GM12878 (cell line): Measurements from ENCODE around the gene PTPRH. TPM values are rescaled to one million over a fixed set of nuclear protein-coding genes. Genes with fewer than 3 reads are reported as not detected.
A peak's percentile ranks its signal among the peaks of the same experiment; 100 is the strongest.

ENCODE experiments used
- ATAC-seq: fragments of 200-7000 bp; cut with Tn5 transposase; 3 replicates; pipeline ENCODE4 v1.9.1; 2020; ENCODE audit warnings: mild to moderate bottlenecking, moderate library complexity
- BruUV-seq: library from RNA; stranded (reverse); fragments of 400-500 nt; replicated peaks from 2 replicates; lab custom pipeline; 2021; lab: Mats Ljungman, UMichigan
- CTCF ChIA-PET: fragments of 300-600 bp; sonication (Branson Sonifier 250); formaldehyde crosslinking; extraction: SDS; loops from one replicate; lab custom pipeline; 2021; ENCODE audit warnings: inconsistent platforms; lab: Yijun Ruan, JAX
- POLR2A ChIA-PET: fragments of 350-600 bp; formaldehyde crosslinking; extraction: SDS; loops from one replicate; lab custom pipeline; 2021; ENCODE audit warnings: inconsistent platforms; lab: Charles Lee
- RAD21 ChIA-PET: fragments of 300-600 bp; sonication (Branson Sonifier 250); formaldehyde crosslinking; loops from one replicate; lab custom pipeline; 2023; ENCODE audit warnings: antibody characterized with exemption; ENCODE audit not compliant: unreplicated experiment; lab: Charles Lee
- SMC1A ChIA-PET: fragments of 300-600 bp; sonication (Branson Sonifier 250); formaldehyde crosslinking; loops from one replicate; lab custom pipeline; 2023; ENCODE audit not compliant: unreplicated experiment, uncharacterized antibody; lab: Charles Lee
- DNase-seq: peaks from one replicate; pipeline ENCODE4 v3.0.0-alpha.2; 2011; ENCODE audit warnings: low read depth, low spot score
- FAIRE-seq: peaks from 3 replicates; lab custom pipeline; 2011; peaks lifted over from hg19 to GRCh38; lab: Jason Lieb, UNC
- H2AFZ ChIP-seq: 2 replicates; pipeline ENCODE4 v1.6.0; 2011; ENCODE audit warnings: low read depth, low read length, control low read depth; ENCODE audit not compliant: control insufficient read depth
- H3K27ac ChIP-seq: 2 replicates; pipeline ENCODE4 v1.5.1; 2011; ENCODE audit warnings: control low read depth; ENCODE audit not compliant: control insufficient read depth, insufficient read depth
- H3K27me3 ChIP-seq, 2 experiments: replicated peaks in 1 of 2; 2 replicates each; pipeline versions ENCODE4 v1.6.0 to v1.6.1; 2011; ENCODE audit warnings: low read length in 1 of 2; ENCODE audit not compliant: control insufficient read depth in 2 of 2, insufficient read depth in 2 of 2
- H3K36me3 ChIP-seq, 2 experiments: 2 replicates each; pipeline ENCODE4 v1.5.1; 2011; ENCODE audit warnings: low read length in 1 of 2; ENCODE audit not compliant: control insufficient read depth in 2 of 2, insufficient read depth in 2 of 2
- H3K4me1 ChIP-seq: 2 replicates; pipeline ENCODE4 v1.6.1; 2011; ENCODE audit warnings: mild to moderate bottlenecking, low read length, moderate library complexity, mixed read lengths; ENCODE audit not compliant: control insufficient read depth, insufficient read depth
- H3K4me2 ChIP-seq: 2 replicates; pipeline ENCODE4 v1.6.0; 2011; ENCODE audit warnings: control low read depth; ENCODE audit not compliant: control insufficient read depth, insufficient read depth
- H3K4me3 ChIP-seq: fragments of 200-600 bp; sonication (generic); 2 replicates; pipeline ENCODE4 v1.5.1; 2016
- H3K79me2 ChIP-seq: 2 replicates; pipeline ENCODE4 v1.6.0; 2011; ENCODE audit warnings: low read length; ENCODE audit not compliant: control insufficient read depth, insufficient read depth
- H3K9ac ChIP-seq: 2 replicates; pipeline ENCODE4 v1.8.0; 2011; ENCODE audit warnings: low read length, control low read depth, mixed read lengths; ENCODE audit not compliant: control insufficient read depth, insufficient read depth
- H3K9me3 ChIP-seq: replicated peaks from 3 replicates; pipeline ENCODE4 v1.5.1; 2011; ENCODE audit warnings: mild to moderate bottlenecking, low read length; ENCODE audit not compliant: control insufficient read depth, insufficient read depth
- H4K20me1 ChIP-seq: 2 replicates; pipeline ENCODE4 v1.6.0; 2011; ENCODE audit not compliant: control insufficient read depth, insufficient read depth
- CBX5 ChIP-seq: sonication (generic); IDR thresholded peaks from 2 replicates; pipeline ENCODE4 v1.6.1; 2016; ENCODE audit warnings: low read depth, moderate library complexity, mild to moderate bottlenecking, inconsistent platforms
- CHD4 ChIP-seq: fragments of 200-600 bp; sonication (generic); IDR thresholded peaks from 2 replicates; pipeline ENCODE4 v1.6.1; 2016; ENCODE audit warnings: mild to moderate bottlenecking
- ETV6 ChIP-seq, 2 experiments: fragments of 450-650 bp in 1 of 2; IDR thresholded peaks in 1 of 2; conservative IDR thresholded peaks in 1 of 2; 2 replicates each; pipeline ENCODE4 v1.6.1; 2014; ENCODE audit warnings: antibody characterized with exemption in 1 of 2, borderline replicate concordance in 1 of 2, low read depth in 1 of 2, mild to moderate bottlenecking in 1 of 2, moderate library complexity in 1 of 2
- EZH2 ChIP-seq: IDR thresholded peaks from 2 replicates; pipeline ENCODE4 v1.6.1; 2012; ENCODE audit warnings: low read depth, mild to moderate bottlenecking, control low read depth, inconsistent platforms, low read length, borderline replicate concordance; ENCODE audit not compliant: control insufficient read depth
- HCFC1 ChIP-seq: fragments of 150-350 bp; IDR thresholded peaks from 2 replicates; pipeline ENCODE4 v1.6.1; 2014; ENCODE audit warnings: low read length
- HDGF ChIP-seq: fragments of 450-650 bp; IDR thresholded peaks from 2 replicates; pipeline ENCODE4 v1.6.1; 2016; ENCODE audit warnings: antibody characterized with exemption
- IKZF1 ChIP-seq: fragments of 450-650 bp; conservative IDR thresholded peaks from 2 replicates; pipeline ENCODE4 v1.6.1; 2017; ENCODE audit warnings: antibody characterized with exemption, mild to moderate bottlenecking
- IKZF2 ChIP-seq, 2 experiments: fragments of 450-650 bp; IDR thresholded peaks; 2 replicates each; pipeline ENCODE4 v1.6.1; 2017; ENCODE audit warnings: mild to moderate bottlenecking in 2 of 2, moderate library complexity in 2 of 2
- PAX5 ChIP-seq: IDR thresholded peaks from 2 replicates; pipeline ENCODE4 v1.6.1; 2011; ENCODE audit warnings: low read depth, low read length, borderline replicate concordance
- RBBP5 ChIP-seq: fragments of 200-600 bp; sonication (generic); conservative IDR thresholded peaks from 2 replicates; pipeline ENCODE4 v1.6.1; 2016
- SIX5 ChIP-seq: IDR thresholded peaks from 2 replicates; pipeline ENCODE4 v1.6.1; 2011; ENCODE audit warnings: mild to moderate bottlenecking, low read depth, low read length, moderate library complexity; ENCODE audit not compliant: severe bottlenecking
- SREBF1 ChIP-seq: IDR thresholded peaks from 2 replicates; pipeline ENCODE4 v1.6.1; 2012; ENCODE audit warnings: mild to moderate bottlenecking, low read length
- ZNF217 ChIP-seq: fragments of 450-650 bp; IDR thresholded peaks from 2 replicates; pipeline ENCODE4 v1.6.1; 2017; ENCODE audit warnings: antibody characterized with exemption, mild to moderate bottlenecking
- ZNF24 ChIP-seq: fragments of 450-650 bp; IDR thresholded peaks from 2 replicates; pipeline ENCODE4 v1.6.1; 2017; ENCODE audit warnings: antibody characterized with exemption, mild to moderate bottlenecking
- WGBS: methylation state at CpG from one replicate; pipeline ENCODE4 v1.1.6; 2016; ENCODE audit warnings: low lambda C conversion rate; ENCODE audit not compliant: insufficient replicate concordance, insufficient coverage; ENCODE audit errors: missing lambda C conversion rate; 5-methylcytosine and 5-hydroxymethylcytosine counted together
- in situ Hi-C: fragments of 300-500 bp; cut with MboI; formaldehyde crosslinking; loops from 9 replicates; pipeline ENCODE4 v1.14.3; 2018; ENCODE audit warnings: mixed read lengths
- intact Hi-C: fragments of 100-400 bp; cut with micrococcal nuclease; formaldehyde crosslinking; loops from one replicate; pipeline ENCODE4 v1.14.2; 2022; ENCODE audit not compliant: unreplicated experiment
- polyA plus RNA-seq, 11 experiments: library from polyadenylated mRNA; depleted of rRNA in 4 of 11; unstranded in 6 of 11; stranded (reverse) in 5 of 11; fragments of >200 nt; fragmentation: Nextera tagmentation in 4 of 11; fragmentation: Illumina TruSeq in 1 of 11; extraction: Ambion mirVana in 4 of 11; extraction: Trizol in 1 of 11; gene quantifications; 1 replicate in 1 of 11; 2 replicates in 10 of 11; pipeline versions ENCODE4 v1.2.1 to v1.2.3, GENCODE V29; 2011 to 2016; ENCODE audit warnings: inconsistent platforms in 2 of 11, missing spikeins in 2 of 11, low read depth in 1 of 11
- total RNA-seq, 4 experiments: library from RNA; depleted of rRNA in 3 of 4; stranded (reverse); fragments of >200 nt in 3 of 4; fragmentation: Illumina TruSeq in 1 of 4; extraction: Trizol in 1 of 4; gene quantifications; 2 replicates each; pipeline versions ENCODE4 v1.2.1 to v1.2.3, GENCODE V29; 2013 to 2021
- TF ChIP-seq, protein P1 (sequence below): fragments of 450-650 bp; formaldehyde crosslinking; IDR thresholded peaks from 2 replicates; pipeline ENCODE4 v1.4.0; 2022; ENCODE audit warnings: mild to moderate bottlenecking, moderate library complexity
- TF ChIP-seq, protein P2 (sequence below): fragments of 450-650 bp; IDR thresholded peaks from 2 replicates; pipeline ENCODE4 v1.6.1; 2016; ENCODE audit warnings: mild to moderate bottlenecking
- TF ChIP-seq, protein P3 (sequence below): fragments of 450-650 bp; IDR thresholded peaks from 2 replicates; pipeline ENCODE4 v1.6.1; 2016; ENCODE audit warnings: mild to moderate bottlenecking

Gene PTPRH
- total and polyA plus RNA-seq, 10 of the 15 experiments (the other 5 are each of a cell fraction or from before 2014, with no cell fraction given): 0.08 TPM; not detected in 9

DNA sequence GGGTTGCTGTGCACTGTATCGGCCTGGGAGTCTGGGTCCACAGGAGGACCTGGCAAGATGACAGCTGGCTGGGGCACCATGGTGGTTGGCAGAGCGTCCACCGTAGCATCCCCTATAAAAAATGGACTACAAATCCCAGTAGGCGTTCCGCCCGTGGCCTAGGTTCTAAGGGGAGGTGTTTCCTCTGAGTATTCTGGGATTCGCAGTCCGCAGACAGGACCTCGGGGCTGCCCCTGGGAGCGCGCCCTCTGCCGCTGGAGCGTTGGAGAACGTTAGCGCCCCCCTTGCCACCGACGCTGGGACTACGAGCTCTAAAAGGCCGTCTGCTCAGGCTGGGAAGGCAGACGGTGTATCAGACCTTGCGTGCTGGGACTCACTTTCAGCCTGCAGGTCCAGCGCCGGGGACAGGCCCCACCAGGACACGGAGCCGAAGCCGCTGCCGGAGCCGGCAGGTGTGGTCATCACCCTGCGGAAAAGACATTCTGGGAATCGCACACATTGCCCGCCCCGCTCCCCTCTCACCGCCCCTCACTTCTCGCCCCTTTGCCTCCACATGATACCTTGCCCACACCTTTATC, 43.3 kb downstream of the PTPRH start (continued):
- TF ChIP-seq, protein P1, sequence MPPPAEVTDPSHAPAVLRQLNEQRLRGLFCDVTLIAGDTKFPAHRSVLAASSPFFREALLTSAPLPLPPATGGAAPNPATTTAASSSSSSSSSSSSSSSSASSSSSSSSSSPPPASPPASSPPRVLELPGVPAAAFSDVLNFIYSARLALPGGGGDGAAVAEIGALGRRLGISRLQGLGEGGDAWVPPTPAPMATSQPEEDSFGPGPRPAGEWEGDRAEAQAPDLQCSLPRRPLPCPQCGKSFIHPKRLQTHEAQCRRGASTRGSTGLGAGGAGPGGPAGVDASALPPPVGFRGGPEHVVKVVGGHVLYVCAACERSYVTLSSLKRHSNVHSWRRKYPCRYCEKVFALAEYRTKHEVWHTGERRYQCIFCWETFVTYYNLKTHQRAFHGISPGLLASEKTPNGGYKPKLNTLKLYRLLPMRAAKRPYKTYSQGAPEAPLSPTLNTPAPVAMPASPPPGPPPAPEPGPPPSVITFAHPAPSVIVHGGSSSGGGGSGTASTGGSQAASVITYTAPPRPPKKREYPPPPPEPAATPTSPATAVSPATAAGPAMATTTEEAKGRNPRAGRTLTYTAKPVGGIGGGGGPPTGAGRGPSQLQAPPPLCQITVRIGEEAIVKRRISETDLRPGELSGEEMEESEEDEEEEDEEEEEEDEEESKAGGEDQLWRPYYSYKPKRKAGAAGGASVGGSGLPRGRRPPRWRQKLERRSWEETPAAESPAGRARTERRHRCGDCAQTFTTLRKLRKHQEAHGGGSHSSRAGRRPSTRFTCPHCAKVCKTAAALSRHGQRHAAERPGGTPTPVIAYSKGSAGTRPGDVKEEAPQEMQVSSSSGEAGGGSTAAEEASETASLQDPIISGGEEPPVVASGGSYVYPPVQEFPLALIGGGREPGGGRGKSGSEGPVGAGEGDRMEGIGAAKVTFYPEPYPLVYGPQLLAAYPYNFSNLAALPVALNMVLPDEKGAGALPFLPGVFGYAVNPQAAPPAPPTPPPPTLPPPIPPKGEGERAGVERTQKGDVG: no peak
- no peak for TF ChIP-seq ZNF217
- no peak for TF ChIP-seq EZH2
- peak; percentile 69 for TF ChIP-seq HCFC1

DNA sequence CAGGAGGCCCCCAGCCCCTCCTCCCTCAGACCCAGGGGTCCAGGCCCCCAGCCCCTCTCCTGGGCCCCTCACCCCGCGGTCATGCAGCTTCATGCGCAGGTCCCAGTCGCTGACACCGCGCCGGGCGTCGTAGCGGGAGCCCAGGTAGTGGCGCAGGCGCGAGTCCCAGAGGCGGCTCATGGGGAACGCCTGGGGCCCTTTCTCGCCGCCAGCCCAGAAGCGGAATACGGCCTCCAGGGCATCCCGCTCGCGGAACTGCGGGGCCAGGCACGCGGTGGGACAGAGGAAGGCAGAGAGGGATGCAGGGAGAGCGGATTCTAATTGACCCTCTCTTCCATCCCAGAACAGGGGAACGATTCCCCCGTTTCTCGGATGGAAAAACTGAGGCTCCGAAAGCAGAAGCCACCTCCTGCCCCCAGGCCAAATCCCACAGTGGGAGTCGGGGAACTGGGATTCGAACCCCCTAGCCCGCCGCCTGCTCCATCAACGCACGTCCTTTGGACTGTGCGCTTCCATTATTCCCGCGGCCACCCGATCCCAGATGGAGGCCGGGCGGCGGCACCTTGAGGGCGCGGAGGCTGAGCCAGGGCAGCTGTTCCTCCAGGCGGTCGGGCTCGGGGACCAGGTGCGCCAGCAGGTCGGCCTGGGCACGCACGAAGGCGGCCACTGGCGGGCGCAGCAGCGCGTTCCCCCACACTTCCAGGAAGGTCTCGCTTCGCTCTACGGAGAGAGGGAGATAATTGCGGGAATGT, 47.6 kb downstream of the PTPRH start:
- Histone ChIP-seq H3K79me2 (no peaks in the 10 kb centered on the region), H3K27ac (no peak overlapping the region), H3K4me3 (no peak overlapping the region), H2AFZ (no peak overlapping the region), H3K4me2 (no peak overlapping the region), H3K36me3 (no peaks in the 10 kb centered on the region), H4K20me1 (no peaks in the 10 kb centered on the region), H3K27me3 (peaks cover 0 to 1% of the 10 kb centered on the region in 2 experiments; a peak in 2 of 4 replicates), H3K9me3 (no peaks in the 10 kb centered on the region; the same call in 2 of the 3 replicates), H3K9ac (no peak overlapping the region), H3K4me1 (no peaks in the 10 kb centered on the region)
- RAD21 ChIA-PET: no interaction called here
- intact Hi-C loops (loop anchor here (5.0 kb wide), 1 partner anchor 279 kb away; no protein-coding TSS in a partner anchor), in situ Hi-C loops (no loop called here)
- FAIRE-seq (no peak), ATAC-seq (no peak), DNase-seq (no peak)
- POLR2A ChIA-PET: no interaction called here
- CTCF ChIA-PET: interaction anchor here (1.6 to 2.7 kb wide), 2 partner anchors 18 to 281 kb away, joined by 6 to 12 read pairs; no protein-coding TSS in a partner anchor
- SMC1A ChIA-PET: interaction anchor here (1.0 kb wide), 1 partner anchor 21 kb away, joined by 3 read pairs; no protein-coding TSS in a partner anchor
- WGBS: 63% methylated on average over 59 of the region's 61 CpGs
- BruUV-seq: no TSS peak
- TF ChIP-seq SIX5 (no peak), CHD4 (no peak), PAX5 (no peak), HDGF (no peak), RBBP5 (no peak), CBX5 (no peak), IKZF1 (no peak), ZNF24 (no peak), IKZF2 (IDR thresholded peaks at IDR 0.05) (no peak), ETV6 (conservative IDR thresholded peaks at IDR 0.05 in 1 of 2, IDR thresholded peaks at IDR 0.05 in 1 of 2; ENCODE audit: borderline replicate concordance in 1 of 2, low read depth in 1 of 2) (no peak), SREBF1 (no peak)
- TF ChIP-seq, protein P2, sequence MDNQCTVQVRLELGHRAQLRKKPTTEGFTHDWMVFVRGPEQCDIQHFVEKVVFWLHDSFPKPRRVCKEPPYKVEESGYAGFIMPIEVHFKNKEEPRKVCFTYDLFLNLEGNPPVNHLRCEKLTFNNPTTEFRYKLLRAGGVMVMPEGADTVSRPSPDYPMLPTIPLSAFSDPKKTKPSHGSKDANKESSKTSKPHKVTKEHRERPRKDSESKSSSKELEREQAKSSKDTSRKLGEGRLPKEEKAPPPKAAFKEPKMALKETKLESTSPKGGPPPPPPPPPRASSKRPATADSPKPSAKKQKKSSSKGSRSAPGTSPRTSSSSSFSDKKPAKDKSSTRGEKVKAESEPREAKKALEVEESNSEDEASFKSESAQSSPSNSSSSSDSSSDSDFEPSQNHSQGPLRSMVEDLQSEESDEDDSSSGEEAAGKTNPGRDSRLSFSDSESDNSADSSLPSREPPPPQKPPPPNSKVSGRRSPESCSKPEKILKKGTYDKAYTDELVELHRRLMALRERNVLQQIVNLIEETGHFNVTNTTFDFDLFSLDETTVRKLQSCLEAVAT: no peak
- TF ChIP-seq, protein P3, sequence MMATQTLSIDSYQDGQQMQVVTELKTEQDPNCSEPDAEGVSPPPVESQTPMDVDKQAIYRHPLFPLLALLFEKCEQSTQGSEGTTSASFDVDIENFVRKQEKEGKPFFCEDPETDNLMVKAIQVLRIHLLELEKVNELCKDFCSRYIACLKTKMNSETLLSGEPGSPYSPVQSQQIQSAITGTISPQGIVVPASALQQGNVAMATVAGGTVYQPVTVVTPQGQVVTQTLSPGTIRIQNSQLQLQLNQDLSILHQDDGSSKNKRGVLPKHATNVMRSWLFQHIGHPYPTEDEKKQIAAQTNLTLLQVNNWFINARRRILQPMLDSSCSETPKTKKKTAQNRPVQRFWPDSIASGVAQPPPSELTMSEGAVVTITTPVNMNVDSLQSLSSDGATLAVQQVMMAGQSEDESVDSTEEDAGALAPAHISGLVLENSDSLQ: no peak
